Cardiac muscle cell (in vitro differentiated cells and primary cell): ENCODE data around the gene RERE. TPM values are rescaled to one million over a fixed set of nuclear protein-coding genes. Genes with fewer than 3 reads are reported as not detected.

ENCODE experiments used
- DNase-seq, 2 donors: peaks; one replicate each; pipeline versions ENCODE4 v3.0.0 to v3.0.0-alpha.2; 2010 to 2017; ENCODE audit warnings: low read depth in 1 of 2, low spot score in 1 of 2
- H3K27ac ChIP-seq: fragments of 200-600 bp; sonication (generic); 2 replicates; pipeline ENCODE4 v1.5.1; 2016
- H3K27me3 ChIP-seq: fragments of 200-600 bp; sonication (generic); 2 replicates; pipeline ENCODE4 v1.6.0; 2016; ENCODE audit warnings: control low read depth
- H3K36me3 ChIP-seq: fragments of 200-600 bp; sonication (generic); 2 replicates; pipeline ENCODE4 v1.5.1; 2016; ENCODE audit warnings: control low read depth
- H3K4me1 ChIP-seq: fragments of 200-600 bp; sonication (generic); 2 replicates; pipeline ENCODE4 v1.8.1; 2017; ENCODE audit warnings: low read depth, mild to moderate bottlenecking, mixed run types
- H3K4me3 ChIP-seq: fragments of 200-600 bp; sonication (generic); 2 replicates; pipeline ENCODE4 v1.5.1; 2016; ENCODE audit warnings: mild to moderate bottlenecking
- H3K9me3 ChIP-seq: fragments of 200-600 bp; sonication (generic); 2 replicates; pipeline ENCODE4 v1.5.1; 2017; ENCODE audit warnings: low read depth, mild to moderate bottlenecking, control low read depth
- polyA plus RNA-seq: library from polyadenylated mRNA; unstranded; fragments of >200 nt; fragmentation: Nextera tagmentation; extraction: Ambion mirVana; gene quantifications from 2 replicates; pipeline ENCODE4 v1.2.1, GENCODE V29; 2016
- total RNA-seq: library from RNA; depleted of rRNA; stranded (reverse); fragments of >200 nt; gene quantifications from 2 replicates; pipeline ENCODE4 v1.2.3, GENCODE V29; 2016
- TF ChIP-seq, protein P1 (sequence below): IDR thresholded peaks from 2 replicates; pipeline ENCODE4 v1.5.1; 2012; ENCODE audit warnings: low read depth, mild to moderate bottlenecking, low read length

RERE gene
- total and polyA plus RNA-seq, 2 experiments from 2014 or later, result 72.5 to 81.0 TPM

DNA sequence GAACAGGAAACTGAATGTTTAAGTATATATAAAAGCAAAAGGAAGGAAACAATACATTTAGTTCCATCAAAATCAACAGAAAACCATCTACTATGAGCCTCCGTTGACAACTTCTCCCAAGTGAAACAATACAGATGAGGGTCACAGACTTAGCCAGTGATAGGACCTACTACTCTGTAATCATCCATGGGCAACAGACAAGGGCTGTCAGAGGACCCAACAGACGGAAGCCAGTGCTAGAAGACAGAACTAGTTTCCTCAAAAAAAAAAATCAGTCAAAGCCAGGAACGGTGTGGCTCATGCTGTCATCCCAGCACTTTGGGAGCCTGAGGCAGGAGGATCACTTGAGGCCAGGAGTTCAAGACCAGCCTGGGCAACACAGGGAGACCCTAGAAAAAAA lies 20.6 kb downstream of the RERE start:
- no peaks in the 10 kb centered on the region for H3K36me3 ChIP-seq
- H3K27me3 ChIP-seq, result no peaks in the 10 kb centered on the region
- H3K4me1 ChIP-seq, result no peaks in the 10 kb centered on the region
- H3K4me3 ChIP-seq, result no peak overlapping the region
- H3K27ac ChIP-seq, result no peak overlapping the region
- no peak for DNase-seq
- TF ChIP-seq, protein P1, sequence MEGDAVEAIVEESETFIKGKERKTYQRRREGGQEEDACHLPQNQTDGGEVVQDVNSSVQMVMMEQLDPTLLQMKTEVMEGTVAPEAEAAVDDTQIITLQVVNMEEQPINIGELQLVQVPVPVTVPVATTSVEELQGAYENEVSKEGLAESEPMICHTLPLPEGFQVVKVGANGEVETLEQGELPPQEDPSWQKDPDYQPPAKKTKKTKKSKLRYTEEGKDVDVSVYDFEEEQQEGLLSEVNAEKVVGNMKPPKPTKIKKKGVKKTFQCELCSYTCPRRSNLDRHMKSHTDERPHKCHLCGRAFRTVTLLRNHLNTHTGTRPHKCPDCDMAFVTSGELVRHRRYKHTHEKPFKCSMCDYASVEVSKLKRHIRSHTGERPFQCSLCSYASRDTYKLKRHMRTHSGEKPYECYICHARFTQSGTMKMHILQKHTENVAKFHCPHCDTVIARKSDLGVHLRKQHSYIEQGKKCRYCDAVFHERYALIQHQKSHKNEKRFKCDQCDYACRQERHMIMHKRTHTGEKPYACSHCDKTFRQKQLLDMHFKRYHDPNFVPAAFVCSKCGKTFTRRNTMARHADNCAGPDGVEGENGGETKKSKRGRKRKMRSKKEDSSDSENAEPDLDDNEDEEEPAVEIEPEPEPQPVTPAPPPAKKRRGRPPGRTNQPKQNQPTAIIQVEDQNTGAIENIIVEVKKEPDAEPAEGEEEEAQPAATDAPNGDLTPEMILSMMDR, result no peak
- no peaks in the 10 kb centered on the region for H3K9me3 ChIP-seq

DNA sequence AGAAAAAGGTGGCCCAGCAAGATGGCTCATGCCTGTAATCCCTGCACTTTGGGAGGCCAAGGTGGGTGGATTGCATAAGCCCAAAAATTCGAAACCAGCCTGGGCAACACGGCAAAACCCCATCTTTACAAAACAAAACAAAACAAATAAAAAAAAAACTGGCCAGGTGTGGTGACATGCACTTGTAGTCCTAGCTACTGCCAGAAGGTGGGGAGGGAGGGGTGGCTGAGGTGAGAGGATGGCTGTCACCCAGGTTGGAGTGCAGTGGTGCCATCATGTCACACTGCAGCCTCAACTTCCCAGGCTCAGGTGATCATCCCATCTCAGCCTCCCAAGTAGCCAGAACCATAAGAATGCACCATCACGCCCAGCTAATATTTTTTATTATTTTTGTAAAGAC lies 22.8 kb downstream of the RERE start:
- TF ChIP-seq, protein P1, result no peak
- H3K4me1 ChIP-seq, result no peaks in the 10 kb centered on the region
- H3K36me3 ChIP-seq, result no peaks in the 10 kb centered on the region
- no peaks in the 10 kb centered on the region for H3K9me3 ChIP-seq
- no peaks in the 10 kb centered on the region for H3K27me3 ChIP-seq
- no peak overlapping the region for H3K27ac ChIP-seq
- no peak for DNase-seq
- H3K4me3 ChIP-seq, result no peak overlapping the region

DNA sequence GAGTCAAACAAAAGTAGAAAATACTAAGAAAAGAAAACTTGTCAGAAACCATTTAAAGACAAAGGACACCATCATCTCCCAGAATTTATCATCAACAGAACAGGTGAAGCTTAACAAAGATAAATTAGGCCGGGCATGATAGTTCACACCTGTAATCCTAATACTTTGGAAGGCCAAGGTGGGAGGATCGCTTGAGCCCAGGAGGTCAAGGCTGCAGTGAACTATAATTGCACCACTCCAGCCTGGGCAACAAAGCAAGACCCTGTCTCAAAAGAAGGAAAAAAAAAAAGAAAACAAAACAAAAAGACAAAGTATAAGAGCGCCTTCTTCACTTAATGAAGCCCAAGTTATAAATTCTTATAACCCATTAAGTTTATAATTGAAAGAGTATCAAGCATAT lies 25.6 kb downstream of the RERE start:
- H3K4me1 ChIP-seq, result no peaks in the 10 kb centered on the region
- no peak overlapping the region for H3K4me3 ChIP-seq
- no peaks in the 10 kb centered on the region for H3K9me3 ChIP-seq
- H3K36me3 ChIP-seq, result no peaks in the 10 kb centered on the region
- H3K27me3 ChIP-seq, result no peaks in the 10 kb centered on the region
- no peak overlapping the region for H3K27ac ChIP-seq
- TF ChIP-seq, protein P1, result no peak
- no peak for DNase-seq

DNA sequence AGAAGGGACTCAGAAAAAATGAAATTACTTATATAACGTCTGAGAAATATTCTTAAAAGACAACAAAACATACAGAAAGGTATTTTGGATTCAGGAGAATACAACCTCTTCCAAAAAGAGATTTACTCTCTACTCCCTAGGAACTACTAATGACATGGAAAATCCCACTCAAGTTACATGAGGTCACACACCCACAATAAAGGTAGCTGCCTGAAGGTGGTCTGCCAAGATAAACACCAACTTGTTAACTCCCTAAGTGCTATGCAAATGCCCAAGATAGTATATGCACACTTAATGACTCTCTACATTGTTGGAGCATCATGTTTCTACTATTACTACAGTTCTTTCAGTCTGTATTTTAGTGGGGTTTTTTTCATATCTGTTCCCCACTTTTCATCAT lies 26.5 kb downstream of the RERE start:
- Histone ChIP-seq H3K4me1 (no peaks in the 10 kb centered on the region), H3K27me3 (no peaks in the 10 kb centered on the region), H3K27ac (no peak overlapping the region), H3K36me3 (no peaks in the 10 kb centered on the region), H3K4me3 (no peak overlapping the region), H3K9me3 (no peaks in the 10 kb centered on the region)
- no peak for DNase-seq
- TF ChIP-seq, protein P1, result no peak

DNA sequence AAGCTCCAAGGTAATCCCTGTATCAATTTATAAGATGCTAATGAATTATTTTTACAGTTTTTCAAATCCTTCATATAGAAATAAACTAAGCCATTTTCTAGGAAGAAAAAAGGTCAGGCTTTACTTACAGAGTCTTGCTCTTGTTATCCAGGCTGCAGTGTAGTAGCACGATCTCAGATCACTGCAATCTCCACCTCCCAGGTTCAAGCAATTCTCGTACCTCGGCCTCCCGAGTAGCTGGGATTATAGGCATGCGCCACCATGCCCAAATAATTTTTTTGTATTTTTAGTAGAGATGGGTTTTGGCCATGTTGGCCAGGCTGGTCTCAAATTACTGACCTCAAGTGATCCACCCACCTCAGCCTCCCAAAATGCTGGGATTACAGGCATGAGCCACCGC lies 27.0 kb downstream of the RERE start:
- no peak overlapping the region for H3K4me3 ChIP-seq
- H3K27ac ChIP-seq, result no peak overlapping the region
- TF ChIP-seq, protein P1, result no peak
- H3K27me3 ChIP-seq, result no peaks in the 10 kb centered on the region
- H3K36me3 ChIP-seq, result no peaks in the 10 kb centered on the region
- H3K9me3 ChIP-seq, result no peaks in the 10 kb centered on the region
- no peak for DNase-seq
- H3K4me1 ChIP-seq, result no peaks in the 10 kb centered on the region
